BE2C (cell line): Measurements from ENCODE around the gene TMEM272.

Experiments used
- DNase-seq: peaks from one replicate; pipeline ENCODE4 v3.0.0-alpha.2; 2020
- H3K27me3 ChIP-seq: fragments of 250-450 bp; sonication (Bioruptor Pico); 2 replicates; pipeline ENCODE4 v1.5.1; 2020; ENCODE audit warnings: mild to moderate bottlenecking
- H3K36me3 ChIP-seq: fragments of 250-450 bp; sonication (Bioruptor Pico); 2 replicates; pipeline ENCODE4 v1.5.1; 2020; ENCODE audit warnings: mild to moderate bottlenecking
- H3K4me1 ChIP-seq: fragments of 250-450 bp; sonication (Bioruptor Pico); 2 replicates; pipeline ENCODE4 v1.5.1; 2020
- H3K4me3 ChIP-seq: 2 replicates; pipeline ENCODE4 v1.5.1; 2011; ENCODE audit warnings: low read depth, low read length
- H3K9me3 ChIP-seq: fragments of 250-450 bp; sonication (Bioruptor Pico); 2 replicates; pipeline ENCODE4 v1.5.1; 2020
- CTCF ChIP-seq: IDR thresholded peaks from 2 replicates; pipeline ENCODE4 v1.5.1; 2012; ENCODE audit warnings: mild to moderate bottlenecking, low read depth, low read length

Gene TMEM272

GRCh38 chr13:51846756-51847155, 1.8 kb upstream of the TMEM272 start:
- H3K36me3 ChIP-seq: no peaks in the 10 kb centered on the region
- DNase-seq: no peak
- no peaks in the 10 kb centered on the region for H3K4me1 ChIP-seq
- no peak for TF ChIP-seq CTCF
- no peaks in the 10 kb centered on the region for H3K9me3 ChIP-seq
- no peak overlapping the region for H3K4me3 ChIP-seq
- no peaks in the 10 kb centered on the region for H3K27me3 ChIP-seq

GRCh38 chr13:51845574-51846318, 769 bp upstream of the TMEM272 start:
- H3K4me3 ChIP-seq: peak overlapping the region; percentile 40
- DNase-seq: no peak
- TF ChIP-seq CTCF: 0 out of 2 replicates have a peak, but pooled peaks have one; percentile 2
- H3K36me3 ChIP-seq: no peaks in the 10 kb centered on the region
- H3K9me3 ChIP-seq: no peaks in the 10 kb centered on the region
- no peaks in the 10 kb centered on the region for H3K4me1 ChIP-seq
- H3K27me3 ChIP-seq: no peaks in the 10 kb centered on the region

DNA sequence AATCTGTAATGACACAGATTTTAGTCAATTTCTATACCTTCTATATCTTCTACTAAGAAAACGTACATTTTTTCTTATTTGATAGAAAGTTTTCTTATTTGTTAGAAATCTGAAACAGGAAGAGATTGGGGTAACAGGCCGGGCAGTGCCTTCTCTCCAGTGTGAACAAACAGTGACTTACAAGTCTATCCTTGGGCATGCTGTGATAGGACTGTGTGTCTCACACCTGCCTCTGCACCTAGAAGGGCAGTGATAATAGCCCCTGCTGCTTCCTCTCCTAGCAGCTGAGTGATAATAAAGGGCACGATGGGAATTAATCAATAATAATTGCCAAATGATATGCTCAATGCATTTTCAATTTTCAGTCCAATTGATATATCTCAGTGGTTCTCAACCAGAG, 1.4 kb downstream of the TMEM272 start:
- no peak for TF ChIP-seq CTCF
- DNase-seq: no peak
- Histone ChIP-seq H3K4me1 (no peaks in the 10 kb centered on the region), H3K4me3 (no peak overlapping the region), H3K36me3 (no peaks in the 10 kb centered on the region), H3K9me3 (no peaks in the 10 kb centered on the region), H3K27me3 (no peaks in the 10 kb centered on the region)

GRCh38 chr13:51841732-51842131, 3.2 kb downstream of the TMEM272 start:
- DNase-seq: no peak
- no peak overlapping the region for H3K4me3 ChIP-seq
- no peaks in the 10 kb centered on the region for H3K27me3 ChIP-seq
- TF ChIP-seq CTCF: no peak
- H3K9me3 ChIP-seq: no peaks in the 10 kb centered on the region
- no peaks in the 10 kb centered on the region for H3K4me1 ChIP-seq
- no peaks in the 10 kb centered on the region for H3K36me3 ChIP-seq

DNA sequence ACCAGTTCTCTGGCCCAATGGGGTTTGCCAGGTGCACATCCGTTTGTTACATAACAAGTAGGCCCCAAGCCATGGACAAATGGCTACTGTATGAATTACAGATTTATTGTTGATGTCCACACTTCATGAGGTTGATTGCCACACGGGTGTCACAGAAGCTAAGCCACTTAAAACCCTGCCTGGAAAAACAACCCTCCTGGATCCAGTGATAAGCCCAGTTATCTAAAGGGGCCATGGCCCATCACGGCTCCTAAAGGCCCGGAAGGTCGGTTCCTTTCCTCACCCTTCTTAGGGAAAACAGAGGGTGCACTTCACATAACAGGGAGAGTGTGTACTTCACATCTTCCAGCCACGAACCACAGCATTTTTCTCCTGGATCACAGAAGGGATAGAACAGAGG, 4.1 kb downstream of the TMEM272 start:
- Histone ChIP-seq H3K4me3 (no peak overlapping the region), H3K36me3 (no peaks in the 10 kb centered on the region), H3K4me1 (no peaks in the 10 kb centered on the region), H3K9me3 (no peaks in the 10 kb centered on the region), H3K27me3 (no peaks in the 10 kb centered on the region)
- TF ChIP-seq CTCF: no peak
- no peak for DNase-seq

DNA sequence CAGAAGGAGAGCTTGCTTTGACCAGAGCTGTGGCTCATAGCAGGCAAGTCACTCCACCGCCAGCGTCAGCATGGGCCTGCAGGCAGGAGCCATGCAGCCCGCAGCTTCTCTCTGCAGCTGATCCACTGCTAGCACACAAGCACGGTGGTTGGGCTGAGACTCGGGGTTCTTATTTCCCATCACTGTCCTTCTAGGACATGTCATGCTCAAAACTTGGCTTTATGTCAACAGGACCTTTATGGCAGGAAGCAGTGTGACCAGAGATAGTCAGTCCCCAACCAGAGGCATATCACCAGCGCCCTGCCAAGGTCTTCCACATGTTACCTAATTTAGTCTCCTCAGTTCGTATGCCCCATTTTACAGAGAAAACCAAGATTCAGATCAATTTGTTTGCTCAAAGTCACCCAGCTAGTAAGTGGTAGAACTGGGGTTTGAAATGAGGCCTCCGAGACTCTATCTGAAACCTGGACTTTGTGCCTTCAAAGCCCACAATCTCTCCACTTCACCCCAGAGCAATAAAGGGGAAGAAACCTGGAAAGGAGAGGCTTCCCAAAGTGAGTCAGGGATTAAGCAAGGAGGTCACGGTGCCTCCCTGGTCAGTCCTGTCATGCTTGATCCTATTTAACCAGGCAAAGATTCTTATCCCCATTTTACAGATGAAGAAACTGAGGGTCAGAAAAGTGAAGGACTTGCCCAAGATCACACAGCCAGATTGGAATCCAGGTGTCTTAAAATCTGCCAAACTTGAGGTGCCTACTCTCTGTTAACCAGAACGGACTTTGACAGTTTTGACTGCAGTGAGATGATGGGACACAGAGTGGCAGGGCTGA, 5.1 kb downstream of the TMEM272 start:
- DNase-seq: no peak
- no peaks in the 10 kb centered on the region for H3K9me3 ChIP-seq
- no peaks in the 10 kb centered on the region for H3K4me1 ChIP-seq
- no peak overlapping the region for H3K4me3 ChIP-seq
- TF ChIP-seq CTCF: no peak
- no peaks in the 10 kb centered on the region for H3K27me3 ChIP-seq
- no peaks in the 10 kb centered on the region for H3K36me3 ChIP-seq
